Activated naive CD4-positive, alpha-beta T cell treated with anti-CD3 and anti-CD28 coated beads, Interleukin-2, amount 10 ng/mL, durations not matched to agents 7 days and 5 days (primary cell): ENCODE measurements around the gene FGFR3.
"Not testable (repeated sequence)": the region's sequence is repeated elsewhere in the genome, so short reads cannot be mapped to it uniquely, and the experiment has no call there.

ENCODE experiments used
- CTCF ChIA-PET: fragments of 350-600 bp; sonication (Branson Sonifier 250); formaldehyde crosslinking; loops from one replicate; lab custom pipeline; 2021; ENCODE audit warnings: antibody characterized with exemption; lab: Charles Lee
- DNase-seq: peaks from one replicate; pipeline ENCODE4 v3.0.0-alpha.2; 2020
- H3K27ac Mint-ChIP-seq: one replicate; pipeline ENCODE4 v1.8.0; 2021; ENCODE audit warnings: mild to moderate bottlenecking, moderate library complexity, mixed read lengths
- H3K27me3 Mint-ChIP-seq: one replicate; pipeline ENCODE4 v1.8.0; 2021; ENCODE audit warnings: mild to moderate bottlenecking, mixed read lengths
- H3K36me3 Mint-ChIP-seq: one replicate; pipeline ENCODE4 v1.8.0; 2021; ENCODE audit warnings: mixed read lengths
- H3K4me1 Mint-ChIP-seq: one replicate; pipeline ENCODE4 v1.8.0; 2021; ENCODE audit warnings: mixed read lengths
- H3K4me3 Mint-ChIP-seq: one replicate; pipeline ENCODE4 v1.8.0; 2021; ENCODE audit warnings: mild to moderate bottlenecking, moderate library complexity, mixed read lengths
- H3K9me3 Mint-ChIP-seq: one replicate; pipeline ENCODE4 v1.8.0; 2021; ENCODE audit warnings: mixed read lengths

The FGFR3 gene

DNA sequence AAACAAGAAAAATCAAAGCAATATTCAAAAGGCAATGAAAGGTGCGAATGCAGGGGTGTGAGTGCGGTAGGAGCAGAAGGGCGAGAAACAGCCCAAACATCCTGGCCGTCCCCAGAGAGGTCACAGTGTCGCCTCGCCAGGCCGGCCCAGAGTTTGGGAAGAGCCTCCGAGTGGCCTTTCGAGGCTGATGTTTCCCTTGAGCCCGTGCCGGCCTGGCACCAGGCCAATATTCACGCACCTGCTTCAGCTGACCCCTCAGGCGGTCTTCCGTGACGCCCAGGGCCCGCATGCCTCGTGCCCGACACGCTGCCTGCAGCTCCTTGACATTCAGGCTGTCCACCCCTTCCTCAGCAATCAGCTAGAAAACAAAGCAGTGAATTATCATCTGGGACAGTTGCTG lies 32.2 kb downstream of the FGFR3 start:
- CTCF ChIA-PET: no interaction called here
- no peak overlapping the region for H3K27ac Mint-ChIP-seq
- DNase-seq: no peak
- H3K27me3 Mint-ChIP-seq: no peaks in the 10 kb centered on the region
- H3K4me1 Mint-ChIP-seq: no peaks in the 10 kb centered on the region
- no peak overlapping the region for H3K4me3 Mint-ChIP-seq
- H3K36me3 Mint-ChIP-seq: peaks cover 33% of the 10 kb centered on the region
- H3K9me3 Mint-ChIP-seq: no peaks in the 10 kb centered on the region

DNA sequence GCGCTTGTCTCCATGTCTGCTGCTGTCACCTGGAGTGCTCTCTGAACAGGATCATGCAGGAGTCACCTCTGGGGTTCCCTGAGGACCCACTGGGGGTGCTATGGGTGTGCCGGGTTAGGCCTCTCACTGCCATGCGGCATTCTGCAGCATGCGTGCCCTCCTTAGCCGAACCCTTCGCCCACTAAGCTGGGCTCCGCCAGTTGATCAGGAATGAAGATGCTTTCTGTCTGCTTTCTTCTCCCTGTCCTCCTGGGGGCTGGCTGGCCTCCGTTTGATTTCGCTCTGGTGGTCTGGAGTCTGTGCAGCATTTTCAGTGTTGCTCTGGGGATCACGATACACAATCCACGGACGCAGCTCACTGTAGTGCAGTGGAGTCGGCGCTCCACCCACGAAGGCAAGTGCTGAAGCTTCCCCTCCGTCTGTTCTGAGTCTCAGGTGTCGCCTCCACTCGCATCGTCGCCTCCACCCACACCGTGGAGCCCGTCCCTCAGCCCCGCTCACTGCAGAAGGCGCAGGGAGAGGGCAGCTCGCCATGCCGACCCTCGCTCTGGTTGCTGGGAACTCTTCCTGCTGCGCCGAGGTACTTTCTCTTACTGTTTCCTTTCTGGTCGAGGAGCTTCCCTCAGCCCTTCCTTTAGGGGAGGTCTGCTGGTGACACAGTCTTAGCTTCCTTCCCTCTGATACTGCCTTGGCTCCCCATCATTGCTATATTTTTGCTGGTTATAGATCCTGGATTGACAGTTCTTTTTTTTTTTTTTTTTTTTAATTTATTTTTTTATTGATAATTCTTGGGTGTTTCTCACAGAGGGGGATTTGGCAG lies 33.6 kb downstream of the FGFR3 start:
- CTCF ChIA-PET: interaction anchor here (1.3 kb wide), 1 partner anchor 16 kb away, joined by 3 read pairs; no protein-coding TSS in a partner anchor
- peaks cover 38% of the 10 kb centered on the region for H3K36me3 Mint-ChIP-seq
- H3K4me3 Mint-ChIP-seq: no peak overlapping the region
- no peaks in the 10 kb centered on the region for H3K9me3 Mint-ChIP-seq
- H3K4me1 Mint-ChIP-seq: no peaks in the 10 kb centered on the region
- no peak overlapping the region for H3K27ac Mint-ChIP-seq
- DNase-seq: no peak
- H3K27me3 Mint-ChIP-seq: no peaks in the 10 kb centered on the region

DNA sequence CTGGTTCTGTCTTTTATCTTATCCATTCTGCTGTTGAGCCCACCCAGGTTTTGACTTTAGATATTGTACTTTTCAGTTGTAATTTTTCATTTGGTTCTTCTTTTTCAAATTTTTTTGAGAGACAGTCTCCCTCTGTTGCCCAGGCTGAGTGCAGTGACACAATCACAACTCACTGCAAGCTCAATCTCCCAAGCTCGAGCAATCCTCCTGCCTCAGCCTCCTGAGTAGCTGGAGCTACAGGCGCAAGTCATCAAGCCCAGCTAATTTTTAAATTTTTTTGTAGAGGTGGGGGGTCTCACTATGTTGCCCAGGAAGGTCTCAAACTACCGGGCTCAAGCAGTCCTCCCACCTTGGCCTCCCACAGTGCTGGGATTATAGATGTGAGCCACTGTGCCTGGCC lies 37.1 kb downstream of the FGFR3 start:
- no peak overlapping the region for H3K4me3 Mint-ChIP-seq
- no peak for DNase-seq
- no peaks in the 10 kb centered on the region for H3K27me3 Mint-ChIP-seq
- peaks cover 38% of the 10 kb centered on the region for H3K36me3 Mint-ChIP-seq
- H3K4me1 Mint-ChIP-seq: no peaks in the 10 kb centered on the region
- H3K9me3 Mint-ChIP-seq: no peaks in the 10 kb centered on the region
- CTCF ChIA-PET: no interaction called here
- H3K27ac Mint-ChIP-seq: no peak overlapping the region

DNA sequence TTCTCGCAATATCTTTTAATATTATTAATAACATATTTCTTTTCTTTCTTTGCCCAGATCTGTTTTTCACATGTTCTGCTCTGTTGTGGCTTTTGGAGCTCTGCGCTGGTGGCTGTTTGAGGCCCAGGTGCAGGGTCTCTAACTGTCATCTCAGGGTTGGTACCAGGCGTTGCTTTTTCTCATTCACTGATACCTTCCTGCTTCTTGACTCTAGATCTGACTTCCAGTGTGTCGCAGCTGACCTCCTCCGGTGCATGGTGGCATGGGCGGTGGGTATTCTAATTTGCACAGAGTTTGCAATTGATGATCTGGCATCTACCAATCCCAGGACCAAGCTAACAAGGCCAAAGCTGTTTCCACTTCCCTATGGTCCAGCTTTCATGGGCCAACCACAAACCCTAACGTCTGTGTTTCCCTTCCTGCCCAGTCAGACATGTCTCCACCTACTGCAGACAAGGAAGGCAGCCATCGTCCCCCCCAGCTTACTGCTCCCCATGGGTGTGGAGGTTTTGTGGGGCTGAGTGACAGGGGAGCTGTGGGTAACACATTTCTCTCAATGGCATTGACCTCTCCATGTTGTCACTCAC lies 37.6 kb downstream of the FGFR3 start:
- H3K4me3 Mint-ChIP-seq: no peak overlapping the region
- no peaks in the 10 kb centered on the region for H3K27me3 Mint-ChIP-seq
- H3K27ac Mint-ChIP-seq: peak overlapping the region; percentile 42
- no peaks in the 10 kb centered on the region for H3K9me3 Mint-ChIP-seq
- CTCF ChIA-PET: no interaction called here
- peaks cover 42% of the 10 kb centered on the region for H3K36me3 Mint-ChIP-seq
- no peaks in the 10 kb centered on the region for H3K4me1 Mint-ChIP-seq
- DNase-seq: no peak

DNA sequence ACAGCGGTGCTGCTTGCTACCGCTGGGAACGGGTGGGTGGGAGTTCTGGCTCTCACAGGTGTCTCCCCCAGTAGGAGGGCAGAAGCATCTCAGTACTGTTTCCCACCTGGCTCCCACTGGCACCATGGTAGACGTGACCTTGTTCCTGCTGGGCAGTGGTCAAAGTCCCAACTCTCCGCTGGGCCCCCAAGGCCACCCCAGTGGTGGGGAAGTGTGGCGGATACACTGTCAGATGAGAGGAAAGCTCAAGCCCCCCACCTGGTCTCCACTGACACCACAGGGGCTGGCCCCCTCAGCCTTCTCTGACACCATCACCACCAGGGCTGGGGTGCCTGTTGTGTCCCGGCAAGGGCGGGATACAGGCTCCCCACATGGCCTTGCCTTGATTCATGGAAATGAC lies 38.2 kb downstream of the FGFR3 start:
- Mint-ChIP-seq H3K27ac (no peak overlapping the region), H3K4me1 (no peaks in the 10 kb centered on the region), H3K36me3 (peaks cover 42% of the 10 kb centered on the region), H3K9me3 (no peaks in the 10 kb centered on the region), H3K27me3 (no peaks in the 10 kb centered on the region), H3K4me3 (no peak overlapping the region)
- no peak for DNase-seq
- CTCF ChIA-PET: no interaction called here

DNA sequence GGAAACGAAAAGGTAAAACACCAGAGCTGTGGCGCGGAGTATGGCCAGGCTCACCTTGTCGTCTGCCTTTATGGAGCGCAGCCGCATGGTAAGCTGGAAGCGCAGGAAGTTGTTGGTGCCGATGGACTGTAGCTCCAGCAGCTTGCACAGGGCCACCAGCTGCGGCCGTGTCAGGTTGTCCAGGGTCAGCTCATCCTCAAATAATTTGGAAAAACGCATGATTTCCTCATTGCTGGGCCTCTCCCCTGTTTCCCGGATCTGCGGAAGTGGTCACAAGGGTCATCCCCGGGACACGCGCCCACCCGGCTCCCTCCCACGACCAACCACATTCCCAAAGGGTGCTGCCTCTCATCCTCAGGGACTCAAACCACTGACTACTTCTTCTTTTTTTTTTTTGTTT lies 39.6 kb downstream of the FGFR3 start:
- no peak for DNase-seq
- Mint-ChIP-seq H3K4me3 (no peak overlapping the region), H3K36me3 (peaks cover 37% of the 10 kb centered on the region), H3K27ac (no peak overlapping the region), H3K27me3 (no peaks in the 10 kb centered on the region), H3K9me3 (no peaks in the 10 kb centered on the region), H3K4me1 (no peaks in the 10 kb centered on the region)
- CTCF ChIA-PET: interaction anchor here (1.6 kb wide), 2 partner anchors 22 to 67 kb away, joined by 3 to 6 read pairs; no protein-coding TSS in a partner anchor

DNA sequence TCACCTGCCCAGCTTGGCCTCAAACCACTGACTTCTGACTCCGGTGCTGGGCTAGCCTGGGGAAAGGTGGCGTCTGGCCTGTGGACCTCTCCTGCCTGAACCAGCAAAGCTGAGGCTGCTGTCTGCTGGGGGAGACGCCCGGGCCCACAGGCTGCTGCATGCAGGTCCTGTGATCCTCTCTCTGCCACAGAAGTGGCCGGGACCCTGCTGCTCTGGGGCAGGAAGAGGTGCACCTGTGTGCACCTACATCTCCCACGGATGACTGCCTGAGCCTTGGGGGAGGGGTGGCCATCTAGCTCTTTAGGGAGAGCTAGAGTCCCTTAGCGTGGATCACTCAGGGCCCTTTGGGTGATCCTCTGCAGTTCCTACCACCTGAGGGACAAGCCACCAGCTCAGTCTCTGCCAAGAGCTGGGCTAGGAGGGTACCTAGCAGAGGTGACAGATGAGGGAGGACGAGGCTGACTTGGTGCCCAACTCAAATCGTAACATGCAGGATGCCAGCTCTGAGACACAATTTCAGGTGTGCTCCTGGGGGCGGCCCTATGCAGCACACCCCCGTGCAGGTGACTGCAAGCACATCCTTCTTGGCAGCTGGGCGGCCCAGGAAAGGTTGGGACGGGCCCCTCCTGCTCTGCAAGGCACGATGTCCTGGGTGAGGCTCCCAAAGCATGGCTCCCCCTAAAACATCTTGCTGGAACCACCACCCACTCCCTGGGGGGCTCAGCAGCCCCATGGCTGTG lies 40.4 kb downstream of the FGFR3 start:
- no peak overlapping the region for H3K4me3 Mint-ChIP-seq
- no peaks in the 10 kb centered on the region for H3K4me1 Mint-ChIP-seq
- no peaks in the 10 kb centered on the region for H3K27me3 Mint-ChIP-seq
- peaks cover 38% of the 10 kb centered on the region for H3K36me3 Mint-ChIP-seq
- CTCF ChIA-PET: interaction anchor here (1.6 kb wide), 2 partner anchors 23 to 66 kb away, joined by 3 to 6 read pairs; no protein-coding TSS in a partner anchor
- DNase-seq: no peak
- H3K27ac Mint-ChIP-seq: no peak overlapping the region
- no peaks in the 10 kb centered on the region for H3K9me3 Mint-ChIP-seq

DNA sequence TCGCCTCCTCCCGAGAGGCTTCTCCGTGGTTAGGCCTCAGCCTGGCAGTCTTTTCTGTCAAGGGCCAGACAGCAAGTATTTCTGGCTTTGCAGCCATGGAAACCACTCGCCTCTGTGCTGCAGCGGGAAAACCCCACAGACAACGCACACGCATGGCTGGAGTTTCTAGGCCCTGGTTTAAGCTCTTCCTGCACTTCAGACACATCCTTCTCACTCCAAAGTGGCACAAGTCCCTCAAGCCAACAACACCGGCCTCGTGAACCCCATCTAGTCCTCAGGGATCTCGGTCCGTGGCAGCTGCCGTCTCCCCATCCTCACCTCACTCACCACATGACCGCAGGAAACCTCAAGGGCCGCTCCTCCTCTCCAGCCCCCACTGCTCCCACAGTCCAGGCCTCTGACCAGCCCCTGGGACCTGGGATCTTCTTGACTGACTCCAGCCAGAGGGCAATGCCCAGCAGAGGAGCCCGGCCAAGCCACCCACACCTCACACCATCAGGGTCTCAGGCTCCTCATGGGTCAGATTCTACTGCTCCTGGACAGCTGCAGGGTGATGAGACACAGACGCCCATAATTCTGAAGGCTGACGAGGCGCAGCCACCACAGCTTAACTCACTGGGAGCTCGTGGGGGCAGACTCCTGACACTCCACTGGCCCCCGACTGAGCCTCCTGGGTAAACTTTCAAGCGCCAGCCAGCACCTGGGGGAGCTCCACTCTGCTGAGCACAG lies 41.1 kb downstream of the FGFR3 start:
- no peaks in the 10 kb centered on the region for H3K27me3 Mint-ChIP-seq
- H3K27ac Mint-ChIP-seq: peak overlapping the region; percentile 75
- no peak overlapping the region for H3K4me3 Mint-ChIP-seq
- H3K36me3 Mint-ChIP-seq: peaks cover 43% of the 10 kb centered on the region
- CTCF ChIA-PET: no interaction called here
- peaks cover 3% of the 10 kb centered on the region for H3K4me1 Mint-ChIP-seq
- H3K9me3 Mint-ChIP-seq: no peaks in the 10 kb centered on the region
- no peak for DNase-seq

DNA sequence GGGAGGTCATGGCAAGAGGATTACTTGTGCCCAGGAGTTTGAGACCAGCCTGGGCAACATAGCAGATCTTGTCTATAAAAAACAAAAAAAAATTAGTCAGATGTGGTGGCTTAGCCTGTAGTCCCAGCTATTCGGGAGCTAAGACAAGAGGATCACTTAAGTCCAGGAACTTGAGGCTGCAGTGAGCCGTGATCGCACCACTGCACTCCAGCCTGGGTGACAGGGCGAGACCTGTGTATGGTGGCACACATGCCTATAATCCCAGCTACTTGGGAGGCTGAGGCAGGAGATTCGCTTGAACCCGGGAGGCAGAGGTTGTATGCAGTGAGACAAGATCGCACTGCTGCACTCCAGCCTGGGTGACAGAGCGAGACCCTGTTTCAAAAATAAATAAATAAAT lies 42.7 kb downstream of the FGFR3 start:
- H3K9me3 Mint-ChIP-seq, H3K4me3 Mint-ChIP-seq, H3K27ac Mint-ChIP-seq, H3K27me3 Mint-ChIP-seq, H3K4me1 Mint-ChIP-seq, CTCF ChIA-PET, DNase-seq: not testable (repeated sequence)
- H3K36me3 Mint-ChIP-seq: peaks cover 38% of the 10 kb centered on the region

DNA sequence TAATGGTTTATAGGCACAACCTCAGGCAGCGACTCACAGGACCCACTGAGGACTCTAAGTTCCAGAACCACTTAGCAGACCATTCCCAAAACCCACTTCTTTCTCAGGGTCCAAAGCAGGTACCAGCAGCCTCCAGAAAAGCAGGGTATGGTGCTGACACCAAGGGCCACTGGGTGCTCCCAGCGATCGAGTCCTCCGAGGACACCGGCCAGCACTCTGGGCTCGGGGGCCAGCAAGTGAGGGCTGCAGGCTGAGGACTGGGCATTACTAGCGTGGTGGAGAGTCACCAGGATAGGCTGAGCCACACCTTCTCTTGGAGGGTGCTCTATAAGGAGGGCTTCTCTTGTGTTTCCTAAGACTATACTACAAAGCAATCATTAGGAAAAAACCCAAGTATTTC lies 43.6 kb downstream of the FGFR3 start:
- Mint-ChIP-seq H3K27ac (no peak overlapping the region), H3K9me3 (no peaks in the 10 kb centered on the region), H3K4me3 (no peak overlapping the region), H3K36me3 (peaks cover 34% of the 10 kb centered on the region), H3K4me1 (peaks cover 5% of the 10 kb centered on the region), H3K27me3 (no peaks in the 10 kb centered on the region)
- no peak for DNase-seq
- CTCF ChIA-PET: no interaction called here

DNA sequence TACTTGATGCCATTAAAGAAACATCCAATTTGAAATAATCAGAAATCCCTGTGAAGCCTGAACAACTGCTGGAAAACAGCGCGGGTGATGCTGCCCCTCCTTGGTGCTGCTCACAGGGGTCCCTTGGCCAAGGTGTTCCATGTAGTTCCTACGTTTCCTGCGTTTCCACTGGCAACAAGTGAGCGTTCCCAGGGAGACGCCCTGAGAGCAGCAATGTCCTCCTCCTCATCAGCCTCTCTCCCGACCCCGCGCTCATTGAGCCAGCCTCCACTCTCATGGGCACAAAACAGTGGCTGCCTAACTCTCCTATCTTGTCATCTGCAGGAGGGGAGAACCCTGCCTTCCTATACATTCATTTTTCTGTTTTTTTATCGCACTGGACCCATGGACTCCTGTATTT lies 44.0 kb downstream of the FGFR3 start:
- Mint-ChIP-seq H3K27me3 (no peaks in the 10 kb centered on the region), H3K4me3 (no peak overlapping the region), H3K36me3 (peaks cover 33% of the 10 kb centered on the region), H3K27ac (no peak overlapping the region), H3K9me3 (no peaks in the 10 kb centered on the region), H3K4me1 (peaks cover 5% of the 10 kb centered on the region)
- no peak for DNase-seq
- CTCF ChIA-PET: no interaction called here

DNA sequence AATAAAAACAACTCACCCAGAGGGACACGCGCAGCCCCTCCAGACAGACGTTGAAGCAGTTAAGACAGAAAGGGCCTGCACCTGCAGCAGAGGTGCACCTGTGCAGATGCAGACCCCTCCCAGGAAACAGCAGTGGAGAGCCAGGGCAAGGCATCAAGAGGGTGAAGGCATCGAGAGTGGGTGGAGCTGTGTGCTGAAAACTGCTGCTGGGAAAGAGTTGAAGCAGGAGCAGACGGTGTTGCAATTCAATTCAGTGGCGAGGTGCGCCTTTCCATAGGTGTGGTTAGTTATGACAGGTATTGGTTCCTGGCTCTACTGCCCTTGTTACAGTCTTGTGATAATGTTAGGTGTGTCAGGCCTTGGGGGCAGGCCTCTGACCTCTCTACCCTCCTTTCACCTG lies 46.2 kb downstream of the FGFR3 start:
- H3K27ac Mint-ChIP-seq: no peak overlapping the region
- H3K36me3 Mint-ChIP-seq: peaks cover 30% of the 10 kb centered on the region
- no peaks in the 10 kb centered on the region for H3K9me3 Mint-ChIP-seq
- no peak for DNase-seq
- no peaks in the 10 kb centered on the region for H3K27me3 Mint-ChIP-seq
- no peak overlapping the region for H3K4me3 Mint-ChIP-seq
- CTCF ChIA-PET: no interaction called here
- H3K4me1 Mint-ChIP-seq: peaks cover 8% of the 10 kb centered on the region

DNA sequence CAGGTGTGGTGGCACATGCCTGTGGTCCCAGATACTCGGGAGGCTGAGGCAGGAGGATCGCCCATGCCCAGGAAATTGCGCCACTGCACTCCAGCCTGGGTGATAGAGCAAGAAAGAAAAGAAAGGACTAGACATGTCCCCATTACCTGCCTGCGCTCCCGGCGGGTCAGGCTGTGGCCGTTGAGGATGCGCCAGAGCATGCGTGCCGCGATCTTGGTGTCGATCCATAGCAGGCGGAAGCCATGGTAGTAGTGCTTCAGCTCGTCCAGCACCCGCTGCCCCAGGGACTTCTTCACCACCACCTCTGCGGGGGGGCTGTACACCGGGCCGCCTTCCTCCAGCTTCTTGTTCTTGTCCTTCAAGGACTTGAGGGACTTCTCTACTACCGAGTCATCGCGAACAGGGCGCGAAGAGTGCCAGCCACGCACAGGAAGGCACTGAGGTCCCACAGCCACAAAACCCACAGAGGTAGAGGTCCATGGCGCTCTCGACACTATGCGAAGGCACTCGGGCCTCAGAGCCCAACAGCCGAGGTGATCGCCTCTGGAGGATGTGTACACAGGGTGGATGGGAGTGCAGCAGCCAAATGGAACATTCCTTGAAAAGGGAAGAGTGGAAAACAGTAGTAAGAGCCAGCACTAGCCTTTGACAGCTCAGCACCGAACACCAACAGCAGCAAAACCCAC lies 48.3 kb downstream of the FGFR3 start:
- H3K4me3 Mint-ChIP-seq: no peak overlapping the region
- CTCF ChIA-PET: no interaction called here
- no peak for DNase-seq
- no peaks in the 10 kb centered on the region for H3K27me3 Mint-ChIP-seq
- peaks cover 8% of the 10 kb centered on the region for H3K4me1 Mint-ChIP-seq
- H3K36me3 Mint-ChIP-seq: peaks cover 21% of the 10 kb centered on the region
- no peak overlapping the region for H3K27ac Mint-ChIP-seq
- H3K9me3 Mint-ChIP-seq: no peaks in the 10 kb centered on the region

DNA sequence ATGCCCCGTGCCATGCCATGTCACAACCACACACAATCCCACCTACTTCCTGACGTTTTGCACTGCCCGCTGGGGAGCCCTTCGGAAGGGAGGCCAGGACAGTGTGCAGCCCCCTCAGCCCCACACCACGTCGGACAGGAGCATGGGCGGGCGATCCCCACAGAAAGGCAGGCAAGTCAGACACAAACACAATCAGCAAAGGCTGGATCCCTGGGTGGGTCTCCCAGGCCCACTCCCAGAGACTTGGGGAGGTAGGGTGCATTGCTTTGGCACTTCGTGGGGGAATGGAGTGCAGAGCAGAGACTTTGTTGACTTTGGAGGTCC lies 48.8 kb downstream of the FGFR3 start:
- CTCF ChIA-PET: no interaction called here

More for the DNA sequence above, 48.8 kb downstream of the FGFR3 start:
- Mint-ChIP-seq H3K9me3 (no peaks in the 10 kb centered on the region), H3K27ac (no peak overlapping the region), H3K36me3 (peaks cover 25% of the 10 kb centered on the region), H3K27me3 (no peaks in the 10 kb centered on the region), H3K4me1 (peaks cover 8% of the 10 kb centered on the region), H3K4me3 (no peak overlapping the region)
- DNase-seq: no peak
